ENCODE results near the gene KCNMB3.

- TF ChIP-seq CTCF (IDR thresholded peaks at IDR 0.05) (no peak), EP300 (IDR thresholded peaks at IDR 0.05) (no peak), POLR2A (IDR thresholded peaks at IDR 0.05; ENCODE audit: low read depth) (no peak), POLR2AphosphoS5 (IDR thresholded peaks at IDR 0.05) (no peak)
These were observed 6.0 kb downstream of the KCNMB3 start for GRCh38 chr3:179244878-179245277.

Data from esophagus muscularis mucosa (tissue), 4 donors.